ENCODE measurements around the gene SP4. TPM values are rescaled to one million over a fixed set of nuclear protein-coding genes. Genes with fewer than 3 reads are reported as not detected.

SP4 gene
- total RNA-seq, 1 donor from 2014 or later: 49.0 TPM

DNA sequence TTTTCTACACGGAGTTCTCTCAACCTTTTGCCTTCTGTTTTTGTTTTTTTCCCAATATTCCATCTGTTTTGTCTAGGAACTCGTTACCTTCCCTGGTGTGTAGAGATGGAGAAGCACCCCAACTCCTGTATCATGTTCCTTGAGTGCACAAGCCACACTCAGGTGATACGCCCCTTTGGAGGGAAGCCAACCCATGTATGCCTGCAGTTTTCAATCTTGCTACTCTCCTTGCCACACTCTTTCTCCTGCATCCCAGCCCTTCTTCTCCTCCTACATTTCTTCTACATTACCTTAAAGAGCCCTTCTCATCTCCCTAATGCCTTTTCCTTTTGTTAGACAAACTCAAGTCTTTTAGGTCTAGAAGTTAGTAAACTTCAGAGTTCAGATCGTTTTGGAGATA, 10.2 kb upstream of the SP4 start:
- Mint-ChIP-seq H3K4me1 (peaks cover 19% of the 10 kb centered on the region), H3K27ac (no peak overlapping the region), H3K9me3 (peaks cover 7% of the 10 kb centered on the region), H3K27me3 (ENCODE audit: insufficient read depth, low read depth) (no peaks in the 10 kb centered on the region), H3K4me3 (no peak overlapping the region), H3K36me3 (no peaks in the 10 kb centered on the region)
- Histone ChIP-seq H3K9ac (no peak overlapping the region), H3F3A (ENCODE audit: low read depth) (no peaks in the 10 kb centered on the region), H3K27ac (no peak overlapping the region), H3K79me2 (ENCODE audit: low read depth) (no peaks in the 10 kb centered on the region), H4K20me1 (ENCODE audit: low read depth) (peaks cover 6% of the 10 kb centered on the region), H3K9me3 (ENCODE audit: low read depth) (no peaks in the 10 kb centered on the region), H3K27me3 (no peaks in the 10 kb centered on the region), H3K4me1 (peaks cover 10% of the 10 kb centered on the region), H3K4me2 (no peak overlapping the region), H3K4me3 (no peak overlapping the region), H2AFZ (replicated peaks) (no peak overlapping the region), H3K36me3 (no peaks in the 10 kb centered on the region)
- no peak for DNase-seq (ENCODE audit: low spot score)
- no peak for TF ChIP-seq EZH2 (IDR thresholded peaks at IDR 0.05)
- no peak for TF ChIP-seq EZH2phosphoT487 (IDR thresholded peaks at IDR 0.05)
- TF ChIP-seq, protein P1, sequence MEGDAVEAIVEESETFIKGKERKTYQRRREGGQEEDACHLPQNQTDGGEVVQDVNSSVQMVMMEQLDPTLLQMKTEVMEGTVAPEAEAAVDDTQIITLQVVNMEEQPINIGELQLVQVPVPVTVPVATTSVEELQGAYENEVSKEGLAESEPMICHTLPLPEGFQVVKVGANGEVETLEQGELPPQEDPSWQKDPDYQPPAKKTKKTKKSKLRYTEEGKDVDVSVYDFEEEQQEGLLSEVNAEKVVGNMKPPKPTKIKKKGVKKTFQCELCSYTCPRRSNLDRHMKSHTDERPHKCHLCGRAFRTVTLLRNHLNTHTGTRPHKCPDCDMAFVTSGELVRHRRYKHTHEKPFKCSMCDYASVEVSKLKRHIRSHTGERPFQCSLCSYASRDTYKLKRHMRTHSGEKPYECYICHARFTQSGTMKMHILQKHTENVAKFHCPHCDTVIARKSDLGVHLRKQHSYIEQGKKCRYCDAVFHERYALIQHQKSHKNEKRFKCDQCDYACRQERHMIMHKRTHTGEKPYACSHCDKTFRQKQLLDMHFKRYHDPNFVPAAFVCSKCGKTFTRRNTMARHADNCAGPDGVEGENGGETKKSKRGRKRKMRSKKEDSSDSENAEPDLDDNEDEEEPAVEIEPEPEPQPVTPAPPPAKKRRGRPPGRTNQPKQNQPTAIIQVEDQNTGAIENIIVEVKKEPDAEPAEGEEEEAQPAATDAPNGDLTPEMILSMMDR (IDR thresholded peaks at IDR 0.05): no peak

DNA sequence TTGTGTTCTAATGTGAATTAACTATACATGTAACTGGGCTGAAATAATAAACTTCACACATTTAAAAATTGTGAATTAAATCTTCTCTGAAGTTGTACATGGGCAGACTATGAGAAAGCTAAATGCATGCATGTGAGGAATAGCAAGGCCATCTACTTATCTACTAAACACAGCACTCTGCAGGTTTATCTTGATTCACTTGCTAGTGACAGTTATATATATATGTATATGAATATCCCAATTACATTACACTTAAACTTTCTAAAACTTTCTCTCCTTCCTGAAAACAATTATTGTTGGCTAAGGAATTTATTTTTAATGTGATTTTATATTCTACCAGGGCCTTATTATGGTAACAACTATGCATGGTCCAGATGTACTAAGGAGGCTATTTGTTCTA, 5.1 kb upstream of the SP4 start:
- H3K36me3 ChIP-seq: no peaks in the 10 kb centered on the region
- H3K27me3 ChIP-seq: no peaks in the 10 kb centered on the region
- Mint-ChIP-seq H3K4me1 (peaks cover 9% of the 10 kb centered on the region), H3K27ac (no peak overlapping the region), H3K9me3 (no peaks in the 10 kb centered on the region), H3K4me3 (no peak overlapping the region), H3K36me3 (no peaks in the 10 kb centered on the region), H3K27me3 (ENCODE audit: insufficient read depth, low read depth) (peaks cover 4% of the 10 kb centered on the region)
- H3K27ac ChIP-seq: no peak overlapping the region
- no peak overlapping the region for H2AFZ ChIP-seq (replicated peaks)
- H4K20me1 ChIP-seq (ENCODE audit: low read depth): no peaks in the 10 kb centered on the region
- no peak for DNase-seq (ENCODE audit: low spot score)
- no peak overlapping the region for H3K9ac ChIP-seq
- TF ChIP-seq, protein P1 (IDR thresholded peaks at IDR 0.05): no peak
- TF ChIP-seq EZH2phosphoT487 (IDR thresholded peaks at IDR 0.05) (no peak), EZH2 (IDR thresholded peaks at IDR 0.05) (no peak)
- H3K4me1 ChIP-seq: peaks cover 10% of the 10 kb centered on the region
- H3K4me3 ChIP-seq: no peak overlapping the region
- peaks cover 15% of the 10 kb centered on the region for H3F3A ChIP-seq (ENCODE audit: low read depth)
- no peak overlapping the region for H3K4me2 ChIP-seq
- no peaks in the 10 kb centered on the region for H3K9me3 ChIP-seq (ENCODE audit: low read depth)
- no peaks in the 10 kb centered on the region for H3K79me2 ChIP-seq (ENCODE audit: low read depth)

DNA sequence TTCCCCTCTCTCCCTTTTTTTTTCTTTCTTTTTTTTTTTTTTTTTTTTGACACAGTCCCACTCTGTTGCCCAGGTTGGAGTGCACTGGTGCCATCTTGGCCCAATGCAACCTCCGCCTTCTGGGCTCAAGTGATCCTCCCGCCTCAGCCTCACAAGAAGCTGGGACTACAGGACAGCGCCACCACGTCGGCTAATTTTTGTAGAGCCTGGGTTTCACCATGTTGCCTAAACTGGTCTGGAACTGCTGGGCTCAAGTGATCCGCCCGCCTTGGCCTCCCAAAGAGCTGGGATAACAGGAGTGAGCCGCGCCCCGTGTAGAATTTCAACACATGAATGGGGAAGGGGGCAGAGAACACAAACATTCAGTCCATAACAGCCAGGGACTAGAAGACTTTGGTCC, 2.6 kb upstream of the SP4 start:
- TF ChIP-seq EZH2phosphoT487 (IDR thresholded peaks at IDR 0.05) (no peak), EZH2 (IDR thresholded peaks at IDR 0.05) (no peak)
- TF ChIP-seq, protein P1 (IDR thresholded peaks at IDR 0.05): no peak
- H3K36me3 Mint-ChIP-seq: peaks cover 10% of the 10 kb centered on the region
- Histone ChIP-seq H3K27me3 (no peaks in the 10 kb centered on the region), H3K4me2 (no peak overlapping the region), H3K9me3 (ENCODE audit: low read depth) (no peaks in the 10 kb centered on the region), H3K4me1 (peaks cover 27% of the 10 kb centered on the region), H3K36me3 (no peaks in the 10 kb centered on the region), H3K9ac (no peak overlapping the region), H4K20me1 (ENCODE audit: low read depth) (peaks cover 5% of the 10 kb centered on the region), H3K4me3 (no peak overlapping the region), H3K27ac (no peak overlapping the region), H3K79me2 (ENCODE audit: low read depth) (peaks cover 18% of the 10 kb centered on the region), H2AFZ (replicated peaks) (no peak overlapping the region), H3F3A (ENCODE audit: low read depth) (peaks cover 35% of the 10 kb centered on the region)
- H3K9me3 Mint-ChIP-seq: no peaks in the 10 kb centered on the region
- H3K27ac Mint-ChIP-seq: no peak overlapping the region
- peaks cover 10% of the 10 kb centered on the region for H3K27me3 Mint-ChIP-seq (ENCODE audit: insufficient read depth, low read depth)
- H3K4me1 Mint-ChIP-seq: peaks cover 26% of the 10 kb centered on the region
- DNase-seq (ENCODE audit: low spot score): no peak
- no peak overlapping the region for H3K4me3 Mint-ChIP-seq

Measured in neural progenitor cell (in vitro differentiated cells).